Dendritic cell treated with granulocyte-macrophage colony-stimulating factor and Interleukin-4, amounts not matched to agents 40 ng/mL and 50 ng/mL, for 4 days (primary cell): ENCODE data around the gene CALML5.

Experiments
- H3K27ac Mint-ChIP-seq: one replicate; pipeline ENCODE4 v1.8.0; 2022; ENCODE audit warnings: mild to moderate bottlenecking, mixed read lengths
- H3K27me3 Mint-ChIP-seq: one replicate; pipeline ENCODE4 v1.8.0; 2022; ENCODE audit warnings: mild to moderate bottlenecking, mixed read lengths
- H3K36me3 Mint-ChIP-seq: one replicate; pipeline ENCODE4 v1.8.0; 2022; ENCODE audit warnings: low read depth, mixed read lengths
- H3K4me1 Mint-ChIP-seq: one replicate; pipeline ENCODE4 v1.8.0; 2022; ENCODE audit warnings: low read depth, mixed read lengths
- H3K4me3 Mint-ChIP-seq: one replicate; pipeline ENCODE4 v1.8.0; 2022; ENCODE audit warnings: mild to moderate bottlenecking, moderate library complexity, mixed read lengths
- H3K9me3 Mint-ChIP-seq: one replicate; pipeline ENCODE4 v1.8.0; 2022; ENCODE audit warnings: mixed read lengths
- intact Hi-C: fragments of 100-400 bp; cut with micrococcal nuclease; formaldehyde crosslinking; loops from one replicate; pipeline ENCODE4 v1.15.0; 2022

Gene CALML5

DNA sequence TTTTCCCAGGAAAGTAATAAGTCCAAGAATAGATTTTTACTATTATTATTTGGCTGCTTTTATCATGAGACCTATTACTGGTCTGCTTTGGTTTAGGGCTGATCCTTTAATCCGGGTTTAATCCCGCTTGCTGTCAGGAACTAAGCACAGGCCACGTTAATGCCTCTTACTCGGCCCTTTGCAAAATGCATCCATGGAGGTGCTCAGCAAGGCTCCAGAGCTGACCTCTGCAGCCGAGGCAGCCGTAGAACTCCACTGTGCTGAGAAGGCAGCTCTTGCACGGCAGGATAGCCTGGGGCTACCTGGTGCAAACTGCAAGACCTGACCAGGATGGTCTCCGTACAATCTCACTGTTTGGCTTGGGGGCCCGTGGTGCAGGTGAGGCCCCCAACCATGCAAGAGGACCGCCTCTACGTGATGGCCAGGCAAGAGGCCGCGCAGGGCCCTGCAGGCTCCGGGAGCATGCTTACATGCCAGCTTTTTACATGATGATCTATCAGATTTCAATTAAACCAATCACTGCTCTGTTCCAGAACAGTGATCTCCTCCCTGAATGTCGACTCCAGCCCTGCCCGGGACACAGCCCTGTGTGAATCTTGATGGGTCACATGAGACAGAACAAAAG lies 15.0 kb upstream of the CALML5 start:
- Mint-ChIP-seq H3K36me3 (no peaks in the 10 kb centered on the region), H3K4me3 (no peak overlapping the region), H3K4me1 (peaks cover 7% of the 10 kb centered on the region), H3K9me3 (no peaks in the 10 kb centered on the region), H3K27ac (no peak overlapping the region), H3K27me3 (peaks cover 14% of the 10 kb centered on the region)
- intact Hi-C loops = no loop called here

DNA sequence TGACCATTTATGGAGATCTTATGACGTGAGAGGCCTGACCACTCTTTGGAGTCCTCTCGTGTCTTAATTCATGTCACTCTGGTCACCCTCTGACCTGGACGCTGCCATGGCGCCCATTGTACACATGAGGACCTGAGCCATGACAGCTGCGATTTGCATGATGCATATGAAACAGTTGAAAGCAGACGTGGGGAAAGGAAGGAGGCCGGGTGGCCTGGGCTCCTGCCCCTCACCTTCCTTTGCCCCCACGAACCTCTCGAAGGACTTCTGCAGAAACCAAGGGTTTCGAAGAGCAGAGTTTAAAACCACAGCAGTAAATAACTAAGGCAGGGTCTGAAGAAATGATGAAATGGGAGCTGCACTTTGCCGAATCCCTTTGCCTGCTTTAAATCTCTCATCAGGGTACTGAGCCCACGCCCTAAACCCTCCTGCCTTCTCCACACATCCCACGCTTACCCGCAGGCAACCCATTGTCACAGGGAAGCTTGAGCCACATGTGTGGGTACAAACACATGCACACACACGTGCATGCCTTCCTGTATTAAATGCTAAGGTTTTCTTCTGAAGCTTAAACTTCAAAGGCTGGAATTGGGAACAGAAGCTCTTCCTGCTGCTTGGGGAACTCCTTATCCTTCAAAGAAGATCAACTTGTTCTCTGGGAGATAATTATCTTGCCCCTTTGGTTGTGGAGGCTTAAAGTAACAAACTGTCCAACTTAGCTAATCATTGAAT lies 13.7 kb upstream of the CALML5 start:
- intact Hi-C loops = no loop called here
- Mint-ChIP-seq H3K4me1 (peaks cover 14% of the 10 kb centered on the region), H3K9me3 (no peaks in the 10 kb centered on the region), H3K27me3 (peaks cover 12% of the 10 kb centered on the region), H3K27ac (no peak overlapping the region), H3K36me3 (no peaks in the 10 kb centered on the region), H3K4me3 (no peak overlapping the region)

DNA sequence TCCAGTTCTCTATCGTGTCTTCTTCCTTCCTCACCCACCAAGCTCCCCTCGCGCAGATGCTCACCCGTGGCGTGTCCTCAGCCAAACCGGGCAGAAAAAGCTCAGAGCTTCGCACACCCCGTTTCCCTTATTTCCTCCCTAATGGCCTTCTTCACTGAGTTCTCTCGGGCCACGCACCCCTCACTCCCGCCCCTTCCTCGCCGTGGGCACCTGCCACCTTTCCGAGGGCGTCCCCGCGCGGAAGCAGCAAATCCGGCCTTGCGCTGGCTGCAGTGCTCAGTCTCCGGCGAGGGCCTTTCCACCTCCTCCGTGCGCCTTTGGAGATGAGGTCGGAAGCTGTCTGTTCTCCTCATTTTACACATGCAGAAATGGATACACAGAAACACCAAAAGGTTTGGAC lies 13.0 kb upstream of the CALML5 start:
- peaks cover 12% of the 10 kb centered on the region for H3K27me3 Mint-ChIP-seq
- no peaks in the 10 kb centered on the region for H3K36me3 Mint-ChIP-seq
- H3K4me1 Mint-ChIP-seq = peaks cover 14% of the 10 kb centered on the region
- no peaks in the 10 kb centered on the region for H3K9me3 Mint-ChIP-seq
- intact Hi-C loops = no loop called here
- H3K27ac Mint-ChIP-seq = no peak overlapping the region
- no peak overlapping the region for H3K4me3 Mint-ChIP-seq

DNA sequence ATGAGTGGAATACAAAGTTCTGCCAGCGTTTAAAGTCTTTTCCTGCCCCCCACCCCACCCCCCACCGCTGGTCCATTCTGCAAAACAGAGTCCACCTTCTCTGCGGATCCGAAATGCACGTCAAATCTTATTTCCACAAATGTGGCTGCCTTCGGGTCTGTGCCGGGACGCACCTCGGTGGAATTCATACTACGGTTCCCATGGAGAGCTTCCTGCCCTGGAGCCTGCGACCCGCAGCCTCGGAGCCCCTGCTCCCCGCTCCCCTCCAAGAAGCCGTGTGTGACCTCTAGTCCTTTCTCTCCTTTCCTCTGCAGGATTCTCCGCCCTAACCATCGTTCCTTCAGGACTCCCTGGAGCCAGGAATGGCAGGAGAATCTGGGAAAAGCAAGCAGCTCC lies 12.5 kb upstream of the CALML5 start:
- no peaks in the 10 kb centered on the region for H3K36me3 Mint-ChIP-seq

DNA sequence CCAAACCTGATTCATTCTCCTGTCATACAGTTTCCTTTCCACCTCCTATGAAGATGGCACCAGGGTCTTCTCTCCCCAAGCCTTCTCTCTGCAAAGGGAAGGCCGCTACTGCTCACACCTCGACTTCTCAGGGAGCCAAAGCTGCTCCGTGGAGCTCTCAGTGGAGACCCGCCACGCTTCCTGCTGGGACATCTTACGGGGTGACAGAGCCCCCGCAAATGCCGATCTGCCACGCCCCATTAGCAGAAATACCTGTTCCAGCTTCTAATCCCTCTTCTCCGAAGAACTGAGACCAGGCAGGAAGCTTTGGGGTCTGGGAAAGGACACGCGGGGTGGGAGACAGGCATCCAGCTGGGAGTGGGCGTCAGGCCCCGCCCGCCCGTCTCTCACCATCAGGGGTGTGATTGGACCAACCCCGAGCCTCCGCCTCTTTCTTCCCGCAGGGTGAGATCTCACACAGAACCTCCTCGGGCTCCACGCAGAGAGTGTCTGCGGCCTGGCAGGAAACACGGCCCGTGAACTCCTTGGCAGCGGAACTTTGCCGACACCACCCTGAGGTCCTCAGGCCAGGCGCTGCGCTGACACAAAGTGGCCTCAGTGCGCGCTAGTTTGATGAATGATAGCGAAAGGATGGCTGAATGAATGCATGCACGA lies 12.0 kb upstream of the CALML5 start:
- Mint-ChIP-seq H3K4me1 (peaks cover 11% of the 10 kb centered on the region), H3K27ac (no peak overlapping the region), H3K36me3 (no peaks in the 10 kb centered on the region), H3K9me3 (no peaks in the 10 kb centered on the region), H3K4me3 (no peak overlapping the region), H3K27me3 (peaks cover 12% of the 10 kb centered on the region)
- intact Hi-C loops = no loop called here

More for the DNA sequence above, 12.5 kb upstream of the CALML5 start:
- H3K27ac Mint-ChIP-seq = no peak overlapping the region
- intact Hi-C loops = no loop called here
- peaks cover 11% of the 10 kb centered on the region for H3K27me3 Mint-ChIP-seq
- no peaks in the 10 kb centered on the region for H3K9me3 Mint-ChIP-seq
- H3K4me1 Mint-ChIP-seq = peaks cover 14% of the 10 kb centered on the region
- no peak overlapping the region for H3K4me3 Mint-ChIP-seq

DNA sequence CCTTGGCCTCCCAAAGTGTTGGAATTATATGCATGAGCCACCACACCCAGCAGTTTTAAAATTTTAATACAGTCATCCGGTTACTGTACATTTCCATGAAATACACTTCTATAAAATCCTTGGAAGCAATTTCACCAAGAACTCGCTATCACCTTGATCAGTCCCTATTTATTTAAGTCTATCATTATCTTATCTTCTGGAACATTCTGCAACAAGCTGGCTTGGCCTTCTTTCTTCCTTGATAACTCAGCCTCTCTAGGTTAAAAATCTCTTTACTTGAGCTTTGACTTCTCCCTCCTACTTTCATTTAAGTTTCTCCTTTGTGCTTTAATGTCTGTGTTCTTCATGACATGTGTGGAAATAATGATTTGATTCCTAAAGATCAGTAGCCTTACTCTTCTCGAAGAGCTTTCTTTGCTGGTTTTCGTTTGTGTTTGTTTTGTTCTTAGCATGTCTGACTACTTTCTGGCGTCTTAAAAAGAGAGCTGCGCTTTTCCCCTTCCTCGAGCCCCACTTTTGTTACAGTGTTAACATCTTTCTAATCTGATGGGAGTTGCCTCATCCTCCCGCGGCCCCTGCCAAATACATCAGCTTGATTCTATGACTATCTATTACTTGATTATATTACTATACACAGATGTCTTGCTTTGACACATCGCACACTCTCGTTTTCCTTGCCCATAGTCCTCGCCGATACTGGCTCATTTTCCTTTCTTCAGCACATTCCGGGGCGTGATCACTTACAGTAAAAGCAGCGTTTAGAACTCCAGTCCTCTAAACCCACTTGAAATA lies 11.1 kb upstream of the CALML5 start:
- Mint-ChIP-seq H3K27me3 (peaks cover 12% of the 10 kb centered on the region), H3K4me3 (no peak overlapping the region), H3K4me1 (peaks cover 7% of the 10 kb centered on the region), H3K27ac (no peak overlapping the region), H3K9me3 (no peaks in the 10 kb centered on the region), H3K36me3 (no peaks in the 10 kb centered on the region)
- intact Hi-C loops = no loop called here

DNA sequence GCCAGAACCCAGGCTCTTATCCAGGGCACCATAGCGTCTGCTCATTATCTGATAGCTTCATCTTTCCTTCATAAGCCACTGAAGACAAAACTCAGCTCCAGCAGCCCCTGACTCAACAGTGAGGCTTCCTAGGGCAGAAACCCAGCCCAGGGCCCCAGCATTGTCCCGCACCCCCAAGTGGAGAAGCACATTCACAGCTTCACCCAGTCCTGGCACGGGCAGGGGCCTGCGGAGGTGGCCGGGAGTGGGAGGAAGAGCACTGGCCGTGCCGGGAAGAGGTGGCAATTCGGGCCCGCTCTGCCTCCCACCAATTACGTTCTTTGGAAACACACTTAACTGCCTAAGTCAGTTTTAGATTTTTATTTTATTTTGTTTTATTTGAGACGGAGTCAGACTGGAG lies 10.3 kb upstream of the CALML5 start:
- Mint-ChIP-seq H3K4me1 (peaks cover 7% of the 10 kb centered on the region), H3K9me3 (no peaks in the 10 kb centered on the region), H3K36me3 (no peaks in the 10 kb centered on the region), H3K27me3 (peaks cover 16% of the 10 kb centered on the region), H3K27ac (no peak overlapping the region), H3K4me3 (no peak overlapping the region)
- intact Hi-C loops = no loop called here

DNA sequence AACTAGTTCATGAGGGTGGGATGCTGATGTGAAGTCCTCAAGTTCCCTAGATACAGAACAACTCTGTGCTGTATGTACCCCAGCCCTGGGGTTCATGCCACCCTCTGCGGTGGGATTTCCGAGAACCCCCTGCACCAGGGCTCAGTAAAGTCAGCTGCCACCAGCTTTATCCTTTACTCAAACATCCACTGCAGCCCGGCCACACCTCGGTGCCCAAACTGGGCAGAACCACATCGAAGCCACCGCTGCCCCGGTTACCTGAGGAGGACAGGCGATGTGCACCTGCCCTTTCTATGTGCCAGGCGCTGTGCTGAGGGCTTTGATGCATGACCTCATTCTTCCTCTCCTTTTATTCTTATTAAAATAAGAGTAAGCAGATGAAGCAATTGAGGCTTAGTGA lies 9.9 kb upstream of the CALML5 start:
- Mint-ChIP-seq H3K4me3 (no peak overlapping the region), H3K36me3 (no peaks in the 10 kb centered on the region), H3K27ac (no peak overlapping the region), H3K4me1 (peaks cover 7% of the 10 kb centered on the region), H3K27me3 (peaks cover 17% of the 10 kb centered on the region), H3K9me3 (no peaks in the 10 kb centered on the region)
- intact Hi-C loops = no loop called here

DNA sequence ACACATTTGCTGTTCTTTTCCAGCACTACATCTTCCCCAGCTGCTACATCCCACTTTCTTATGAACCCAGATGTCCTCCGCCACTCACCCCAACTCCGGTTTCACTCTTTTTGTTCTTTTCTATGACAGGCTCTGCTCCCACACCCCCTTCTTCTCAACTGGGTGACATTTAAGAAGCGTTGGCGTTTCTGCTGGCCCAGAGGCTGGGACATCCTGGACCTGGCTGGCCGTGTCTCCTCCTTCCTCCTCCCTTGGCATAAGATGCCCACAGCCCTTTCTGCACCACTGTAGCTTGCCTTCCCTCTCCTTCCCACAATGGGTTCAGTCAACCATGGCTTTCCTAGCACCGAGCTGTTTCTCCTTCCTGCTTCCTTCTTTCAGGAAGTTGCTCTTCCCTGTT lies 9.4 kb upstream of the CALML5 start:
- no peak overlapping the region for H3K4me3 Mint-ChIP-seq
- H3K36me3 Mint-ChIP-seq = no peaks in the 10 kb centered on the region
- peaks cover 7% of the 10 kb centered on the region for H3K4me1 Mint-ChIP-seq
- H3K27me3 Mint-ChIP-seq = peaks cover 20% of the 10 kb centered on the region
- no peaks in the 10 kb centered on the region for H3K9me3 Mint-ChIP-seq
- H3K27ac Mint-ChIP-seq = no peak overlapping the region
- intact Hi-C loops = no loop called here

DNA sequence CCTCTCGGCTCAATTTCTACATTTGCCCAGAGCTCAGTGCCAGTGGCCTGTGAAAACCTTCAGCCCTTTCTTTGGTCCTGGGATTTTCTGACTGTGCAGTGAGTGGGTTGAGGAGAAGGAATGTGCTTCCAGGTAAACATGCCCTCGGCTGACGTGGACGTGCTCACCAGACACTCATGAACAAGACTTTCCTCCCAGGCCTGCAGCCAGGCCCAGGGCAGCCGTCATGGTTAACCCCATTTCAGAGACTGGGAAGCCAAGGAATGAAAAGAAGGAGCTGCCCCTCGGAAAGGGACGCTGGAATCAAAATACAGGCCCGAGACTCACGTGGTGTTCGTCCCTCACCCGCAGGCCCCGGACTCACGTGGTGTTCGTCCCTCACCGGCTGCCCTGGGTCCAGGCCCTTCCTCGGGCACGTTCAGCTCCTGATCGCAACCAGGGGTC lies 8.8 kb upstream of the CALML5 start:
- intact Hi-C loops = no loop called here
- no peaks in the 10 kb centered on the region for H3K9me3 Mint-ChIP-seq
- H3K36me3 Mint-ChIP-seq = no peaks in the 10 kb centered on the region
- no peak overlapping the region for H3K4me3 Mint-ChIP-seq
- H3K27ac Mint-ChIP-seq = no peak overlapping the region
- H3K27me3 Mint-ChIP-seq = peaks cover 19% of the 10 kb centered on the region
- peaks cover 7% of the 10 kb centered on the region for H3K4me1 Mint-ChIP-seq

DNA sequence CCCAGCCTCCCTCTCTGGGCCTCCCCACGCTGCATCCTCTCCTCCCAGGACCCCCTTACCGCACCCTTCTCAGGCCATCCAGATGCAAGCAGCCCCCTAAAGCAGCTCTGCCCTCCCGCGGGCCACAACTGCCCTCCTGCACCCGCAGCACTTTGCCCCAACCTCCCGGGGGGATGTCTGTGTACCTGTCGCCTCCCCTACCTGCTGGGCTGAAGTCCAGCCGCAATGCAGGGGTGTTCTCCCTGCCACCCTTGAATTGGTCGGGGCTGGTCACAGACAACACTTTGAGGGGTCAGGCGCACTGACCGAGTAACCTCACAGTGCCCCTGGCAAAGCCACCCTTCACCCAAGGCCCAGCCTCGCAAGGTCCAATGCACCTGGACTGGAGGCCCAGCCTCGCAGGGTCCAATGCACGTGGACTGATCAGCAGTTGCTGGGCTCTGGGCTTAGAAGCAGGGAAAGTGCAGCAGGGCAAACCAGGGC lies 8.3 kb upstream of the CALML5 start:
- Mint-ChIP-seq H3K27me3 (peaks cover 22% of the 10 kb centered on the region), H3K27ac (no peak overlapping the region), H3K4me3 (no peak overlapping the region), H3K36me3 (no peaks in the 10 kb centered on the region), H3K9me3 (no peaks in the 10 kb centered on the region), H3K4me1 (peaks cover 7% of the 10 kb centered on the region)
- intact Hi-C loops = no loop called here

DNA sequence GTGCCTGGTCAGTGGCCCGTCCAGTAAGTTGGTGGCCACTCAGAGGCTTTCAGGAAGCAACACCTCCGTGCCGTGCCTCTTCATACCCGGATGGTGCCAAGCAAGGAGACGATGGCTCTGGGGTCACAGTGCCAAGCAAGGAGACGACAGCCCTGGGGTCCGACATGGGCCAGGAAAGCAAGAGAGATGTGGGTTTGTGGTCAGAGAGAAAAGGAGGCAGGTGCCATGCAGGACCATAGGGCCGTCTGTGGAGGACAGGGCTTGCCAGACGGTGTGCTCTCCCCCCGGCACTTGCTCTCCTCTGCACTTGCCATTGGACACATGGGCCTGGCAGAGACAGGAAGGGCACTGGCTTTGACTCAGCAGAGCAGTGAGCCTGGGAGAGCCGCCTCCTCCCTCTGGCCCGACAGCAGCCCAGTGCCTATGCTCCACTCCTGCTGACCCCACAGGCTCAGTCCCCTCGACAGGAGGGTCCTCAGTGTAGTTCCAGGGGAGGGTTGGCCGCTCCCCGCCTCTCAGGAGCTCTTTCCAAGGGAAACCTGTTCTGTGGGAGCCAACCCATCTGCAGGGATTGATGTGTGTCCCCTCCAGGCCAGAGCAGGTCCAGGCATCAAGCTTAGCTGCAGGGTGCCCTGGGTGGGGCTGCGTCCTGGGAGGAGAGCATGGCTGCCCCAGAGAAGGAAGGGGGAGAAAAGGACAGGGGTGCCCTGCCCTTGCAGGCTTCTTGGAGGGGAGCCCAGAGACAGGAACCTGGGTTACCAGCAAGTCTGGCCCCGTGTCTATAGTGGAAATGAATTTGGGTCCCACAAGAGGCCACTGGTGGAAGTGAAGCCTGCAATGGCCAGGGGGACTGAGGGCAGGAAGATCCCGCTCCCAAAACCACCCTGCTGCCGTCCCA lies 7.6 kb upstream of the CALML5 start:
- Mint-ChIP-seq H3K36me3 (no peaks in the 10 kb centered on the region), H3K27ac (no peak overlapping the region), H3K9me3 (no peaks in the 10 kb centered on the region), H3K4me3 (no peak overlapping the region), H3K27me3 (peaks cover 20% of the 10 kb centered on the region), H3K4me1 (peaks cover 7% of the 10 kb centered on the region)
- intact Hi-C loops = no loop called here

DNA sequence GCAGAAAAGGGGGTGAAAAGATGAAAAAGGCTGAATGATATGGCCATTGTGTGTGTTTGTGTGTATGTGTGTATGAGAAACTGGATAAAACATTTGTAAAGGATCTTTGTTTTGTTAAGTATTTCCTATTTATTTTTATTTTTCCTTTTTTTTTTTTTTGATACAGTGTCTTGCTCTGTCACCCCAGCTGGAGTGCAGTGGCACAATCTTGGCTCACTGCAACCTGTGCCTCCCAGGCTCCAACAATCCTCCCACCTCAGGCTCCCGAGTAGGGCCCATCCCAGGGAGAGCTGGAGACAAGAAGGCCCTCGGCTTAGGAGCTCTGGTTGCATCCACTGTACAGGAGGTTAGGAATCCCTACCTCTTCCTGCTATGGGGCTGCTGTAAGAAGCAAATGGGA lies 6.9 kb upstream of the CALML5 start:
- intact Hi-C loops = no loop called here
- no peaks in the 10 kb centered on the region for H3K36me3 Mint-ChIP-seq
- H3K4me3 Mint-ChIP-seq = no peak overlapping the region
- peaks cover 18% of the 10 kb centered on the region for H3K27me3 Mint-ChIP-seq
- H3K4me1 Mint-ChIP-seq = peaks cover 7% of the 10 kb centered on the region
- H3K9me3 Mint-ChIP-seq = no peaks in the 10 kb centered on the region
- no peak overlapping the region for H3K27ac Mint-ChIP-seq
